Transverse colon (tissue), 4 donors: ENCODE data around the gene ZNF217. TPM values are rescaled to one million over a fixed set of nuclear protein-coding genes. Genes with fewer than 3 reads are reported as not detected.
"Not testable (repeated sequence)": the region's sequence is repeated elsewhere in the genome, so short reads cannot be mapped to it uniquely, and the experiment has no call there.

Source experiments
- DNase-seq: peaks from one replicate; pipeline ENCODE4 v3.0.0-alpha.2; 2019
- H3K27ac ChIP-seq, 4 donors: fragments of 200-600 bp; sonication (generic); 2 replicates each; pipeline ENCODE4 v1.5.1; 2016 to 2018; ENCODE audit warnings: inconsistent platforms in 4 of 4
- H3K27me3 ChIP-seq: fragments of 200-600 bp; sonication (generic); 2 replicates; pipeline ENCODE4 v1.5.1; 2017; ENCODE audit warnings: inconsistent platforms
- H3K36me3 ChIP-seq, 4 donors: fragments of 200-600 bp; sonication (generic); 2 replicates each; pipeline ENCODE4 v1.5.1; 2017 to 2019; ENCODE audit warnings: inconsistent platforms in 4 of 4
- H3K4me1 ChIP-seq, 4 donors: fragments of 200-600 bp; sonication (generic); 2 replicates each; pipeline ENCODE4 v1.5.1; 2017 to 2020; ENCODE audit warnings: inconsistent platforms in 4 of 4
- H3K4me3 ChIP-seq, 4 donors: fragments of 200-600 bp; sonication (generic); 1 replicate in 1 of 4; 2 replicates in 3 of 4; pipeline versions ENCODE4 v1.5.1 to v1.6.1; 2017 to 2019; ENCODE audit warnings: inconsistent platforms in 4 of 4
- H3K9me3 ChIP-seq, 2 donors: fragments of 200-600 bp; sonication (generic); 2 replicates each; pipeline ENCODE4 v1.5.1; 2017 to 2019; ENCODE audit warnings: inconsistent platforms in 2 of 2
- EP300 ChIP-seq: sonication (generic); formaldehyde crosslinking; IDR thresholded peaks from one replicate; pipeline ENCODE4 v1.6.1; 2017; ENCODE audit warnings: antibody characterized with exemption, low read depth
- POLR2A ChIP-seq: fragments of 450-650 bp; IDR thresholded peaks from one replicate; pipeline ENCODE4 v1.6.1; 2016; ENCODE audit warnings: antibody characterized with exemption, mild to moderate bottlenecking, moderate library complexity
- POLR2AphosphoS5 ChIP-seq, 3 donors: sonication (generic); formaldehyde crosslinking; IDR thresholded peaks; one replicate each; pipeline ENCODE4 v1.6.1; 2016; ENCODE audit warnings: antibody characterized with exemption in 3 of 3
- WGBS, 2 donors: methylation state at CpG; one replicate each; pipeline ENCODE4 v1.1.5; 2018; ENCODE audit warnings: low coverage in 1 of 2; 5-methylcytosine and 5-hydroxymethylcytosine counted together
- in situ Hi-C, 4 donors: fragments of 200-750 bp; cut with MboI; loops; one replicate each; pipeline versions ENCODE4 v1.15.0 to v1.15.1; 2017; ENCODE audit warnings: low sequenced_read_pairs in 3 of 4, low pct_ligation_motif_present in 1 of 4, low pct_unique_long_range_greater_than_20kb in 1 of 4
- intact Hi-C: fragments of 100-400 bp; cut with DNase I; formaldehyde crosslinking; loops from one replicate; pipeline ENCODE4 v1.15.1; 2023; ENCODE audit warnings: low total_unique reads
- total RNA-seq, 4 donors: library from RNA; depleted of rRNA; stranded (reverse); fragments of >200 nt; gene quantifications; one replicate each; pipeline ENCODE4 v1.1.0, GENCODE V29; 2016
- TF ChIP-seq, protein P1 (sequence below), 5 experiments: fragments of 200-600 bp in 3 of 5; fragments of 450-650 bp in 2 of 5; sonication (generic) in 3 of 5; IDR thresholded peaks; 1 replicate in 2 of 5; 2 replicates in 3 of 5; pipeline ENCODE4 v1.5.1; 2016 to 2017; ENCODE audit warnings: antibody characterized with exemption in 5 of 5, inconsistent platforms in 3 of 5, mild to moderate bottlenecking in 2 of 5, moderate library complexity in 1 of 5

ZNF217 gene
- total RNA-seq, 4 donors from 2014 or later = 28.9 to 82.6 (median 46.0) TPM

DNA sequence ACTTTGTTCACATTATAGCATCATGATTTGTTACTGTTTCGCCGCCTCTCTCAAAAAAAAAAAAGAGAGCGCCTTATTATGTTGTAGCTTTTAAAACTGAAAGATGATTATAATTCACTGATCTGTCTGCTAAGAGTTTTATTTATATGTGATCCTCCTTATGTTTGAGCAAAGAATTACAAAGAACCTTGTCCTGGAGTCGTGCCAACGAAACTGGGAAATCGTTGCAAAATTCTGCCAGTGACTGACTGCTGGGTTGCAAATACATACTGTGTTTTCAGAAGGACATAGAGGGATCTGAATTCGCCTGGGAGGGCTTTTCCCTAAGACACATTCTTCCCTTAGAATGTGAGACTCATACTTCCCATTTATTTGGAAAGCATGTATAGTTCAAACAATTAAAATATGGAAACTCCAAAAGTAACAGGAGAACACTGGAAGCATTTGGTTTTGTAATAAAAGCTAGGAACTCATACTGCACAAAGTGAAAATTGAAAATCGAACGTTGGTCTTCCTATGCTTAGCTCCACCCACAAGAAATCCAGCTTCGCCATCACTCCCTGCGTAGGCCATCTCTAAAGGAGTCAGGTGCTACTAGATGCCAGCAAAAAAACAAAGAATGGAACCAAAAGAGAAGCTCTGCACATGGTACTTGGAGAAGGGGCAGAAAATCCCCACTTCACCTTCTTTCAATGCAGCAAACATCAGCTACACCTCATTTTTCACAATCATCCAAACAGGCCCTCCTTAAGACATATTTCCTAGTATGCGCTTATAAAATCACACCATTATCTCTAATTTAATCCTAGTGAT is 2.8 kb upstream of the ZNF217 start:
- peak; percentile 49 for DNase-seq
- Histone ChIP-seq H3K4me3 (peak overlapping the region; percentile 4 to 99 (median 80)), H3K27ac (peak overlapping the region; percentile 99 to 100 (median 100)), H3K4me1 (peaks cover 0 to 31% (median 1%) of the 10 kb centered on the region in 4 donors)
- intact Hi-C loops, H3K9me3 ChIP-seq, H3K27me3 ChIP-seq, H3K36me3 ChIP-seq: not testable (repeated sequence)
- in situ Hi-C loops = loop anchor here in 1 of 4 donors (25.0 kb wide), 2 partner anchors 241 to 316 kb away; no protein-coding TSS in a partner anchor
- WGBS, 2 donors = 27 to 28% methylated on average over 11 to 12 of the region's 12 CpGs
- TF ChIP-seq POLR2A = peak; percentile 29
- TF ChIP-seq POLR2AphosphoS5 (IDR thresholded peaks at IDR 0.05) = peak in 2 of 3 donors; percentile 14 to 36

DNA sequence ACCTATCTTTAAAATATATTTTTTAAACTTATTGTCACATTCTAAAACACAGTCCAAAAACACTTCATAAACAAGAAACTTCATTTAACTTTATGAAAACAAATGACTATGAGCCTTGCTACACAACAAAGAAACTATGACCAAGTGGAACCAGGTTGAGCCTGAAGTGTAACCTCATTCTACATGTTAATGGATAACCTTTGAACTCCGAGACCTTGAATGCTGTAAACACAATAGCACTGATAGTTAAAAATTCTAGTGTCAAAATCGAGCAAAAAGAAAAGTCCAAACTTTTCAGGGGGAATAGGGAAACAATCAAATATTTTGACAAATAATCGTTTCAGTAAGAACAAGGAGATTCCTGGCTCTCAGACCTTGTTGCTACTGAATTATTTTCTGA is 2.1 kb upstream of the ZNF217 start:
- in situ Hi-C loops = loop anchor here in 1 of 4 donors (25.0 kb wide), 2 partner anchors 242 to 317 kb away; no protein-coding TSS in a partner anchor
- H3K27me3 ChIP-seq, H3K9me3 ChIP-seq, DNase-seq, intact Hi-C loops, H3K36me3 ChIP-seq: not testable (repeated sequence)
- Histone ChIP-seq H3K27ac (peak overlapping the region; percentile 99 to 100 (median 100)), H3K4me1 (peaks cover 0 to 32% (median 1%) of the 10 kb centered on the region in 4 donors), H3K4me3 (peak overlapping the region in 3 of 4 donors; percentile 68 to 99 (median 92))
- peak; percentile 45 for TF ChIP-seq POLR2A
- TF ChIP-seq POLR2AphosphoS5 (IDR thresholded peaks at IDR 0.05) = peak in 2 of 3 donors; percentile 79 to 80
- WGBS, 2 donors = 20 to 25% methylated on average over 3 of the region's 3 CpGs

DNA sequence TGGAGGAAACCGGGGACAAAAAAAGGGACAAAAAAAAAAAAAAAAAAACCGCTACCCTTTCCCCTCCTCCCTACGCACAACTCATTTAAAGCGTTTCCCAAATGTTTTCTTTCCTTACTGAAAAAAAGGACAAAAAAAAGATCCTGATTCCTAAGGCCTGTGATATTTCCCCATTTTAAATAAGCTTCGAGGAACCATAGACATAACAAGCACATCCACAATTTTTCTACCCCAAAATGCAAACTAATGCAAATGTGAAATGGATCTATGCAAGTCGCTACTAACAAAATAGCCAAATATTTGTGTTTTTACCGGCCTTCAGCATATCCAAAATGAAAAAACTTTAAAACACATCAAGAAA is 1.4 kb upstream of the ZNF217 start:
- H3K4me3 ChIP-seq = peak overlapping the region; percentile 68 to 99 (median 89)
- no peaks in the 10 kb centered on the region for H3K36me3 ChIP-seq
- no peaks in the 10 kb centered on the region for H3K27me3 ChIP-seq
- TF ChIP-seq POLR2A (no peak), EP300 (no peak), POLR2AphosphoS5 (IDR thresholded peaks at IDR 0.05) (no peak)
- TF ChIP-seq, protein P1, sequence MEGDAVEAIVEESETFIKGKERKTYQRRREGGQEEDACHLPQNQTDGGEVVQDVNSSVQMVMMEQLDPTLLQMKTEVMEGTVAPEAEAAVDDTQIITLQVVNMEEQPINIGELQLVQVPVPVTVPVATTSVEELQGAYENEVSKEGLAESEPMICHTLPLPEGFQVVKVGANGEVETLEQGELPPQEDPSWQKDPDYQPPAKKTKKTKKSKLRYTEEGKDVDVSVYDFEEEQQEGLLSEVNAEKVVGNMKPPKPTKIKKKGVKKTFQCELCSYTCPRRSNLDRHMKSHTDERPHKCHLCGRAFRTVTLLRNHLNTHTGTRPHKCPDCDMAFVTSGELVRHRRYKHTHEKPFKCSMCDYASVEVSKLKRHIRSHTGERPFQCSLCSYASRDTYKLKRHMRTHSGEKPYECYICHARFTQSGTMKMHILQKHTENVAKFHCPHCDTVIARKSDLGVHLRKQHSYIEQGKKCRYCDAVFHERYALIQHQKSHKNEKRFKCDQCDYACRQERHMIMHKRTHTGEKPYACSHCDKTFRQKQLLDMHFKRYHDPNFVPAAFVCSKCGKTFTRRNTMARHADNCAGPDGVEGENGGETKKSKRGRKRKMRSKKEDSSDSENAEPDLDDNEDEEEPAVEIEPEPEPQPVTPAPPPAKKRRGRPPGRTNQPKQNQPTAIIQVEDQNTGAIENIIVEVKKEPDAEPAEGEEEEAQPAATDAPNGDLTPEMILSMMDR (IDR thresholded peaks at IDR 0.05) = no peak
- in situ Hi-C loops = loop anchor here in 1 of 4 donors (25.0 kb wide), 2 partner anchors 242 to 317 kb away; no protein-coding TSS in a partner anchor
- intact Hi-C loops = no loop called here
- H3K4me1 ChIP-seq = peaks cover 0 to 38% (median 3%) of the 10 kb centered on the region in 4 donors
- H3K27ac ChIP-seq = peak overlapping the region; percentile 99 to 100 (median 100)
- WGBS, 2 donors = 9 to 11% methylated on average over 6 to 7 of the region's 7 CpGs
- no peaks in the 10 kb centered on the region for H3K9me3 ChIP-seq
- DNase-seq = no peak

DNA sequence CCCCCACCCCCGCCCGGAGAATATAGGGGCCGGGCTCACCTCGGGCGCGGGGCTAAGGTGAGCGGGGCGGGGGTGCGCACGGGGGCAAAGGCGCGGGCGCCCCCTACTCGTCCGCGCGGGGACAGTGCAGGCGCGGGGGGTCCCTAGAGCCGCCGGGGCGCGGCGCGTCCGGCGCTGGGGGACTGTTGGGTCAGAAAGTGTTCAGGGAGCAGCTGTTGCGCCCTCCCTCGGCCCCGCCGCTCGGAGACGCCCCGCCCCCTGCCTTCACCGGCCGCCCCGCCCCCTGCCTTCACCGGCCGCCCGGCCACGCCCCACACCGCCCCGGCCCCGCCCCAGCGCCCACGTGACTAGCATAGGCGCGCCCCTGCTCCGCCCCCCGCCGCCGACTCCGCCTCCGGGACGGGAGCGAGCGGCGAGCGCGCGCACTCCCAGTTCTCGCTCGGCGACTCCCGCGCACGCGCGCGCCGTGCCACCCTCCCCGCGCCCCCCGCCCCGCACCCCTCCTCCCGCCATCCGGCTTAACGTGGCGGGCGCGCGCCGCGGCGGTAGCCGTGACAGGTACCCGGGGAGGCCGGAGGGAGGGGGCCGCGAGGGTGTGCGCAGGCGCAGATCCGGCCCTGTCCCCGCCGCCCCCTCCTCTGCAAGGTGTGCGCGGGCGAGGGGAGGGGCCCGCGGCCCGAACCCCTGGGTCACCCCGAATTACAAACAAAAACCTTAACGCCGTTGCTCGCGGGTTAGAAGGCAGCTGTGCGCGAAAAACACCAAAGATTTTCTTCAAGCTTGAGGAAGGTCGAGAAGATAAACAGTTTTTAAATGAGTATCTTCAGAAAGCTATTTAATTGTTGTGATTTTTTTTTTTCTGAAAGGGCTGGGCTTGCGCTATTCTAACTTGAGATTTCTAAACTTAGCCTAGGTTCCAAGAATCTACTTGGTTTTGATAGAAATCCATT is 704 bp upstream of the ZNF217 start:
- Histone ChIP-seq H3K36me3 (no peaks in the 10 kb centered on the region), H3K27ac (peak overlapping the region; percentile 99 to 100 (median 100)), H3K9me3 (no peaks in the 10 kb centered on the region), H3K27me3 (no peaks in the 10 kb centered on the region), H3K4me1 (peaks cover 0 to 43% (median 9%) of the 10 kb centered on the region in 4 donors), H3K4me3 (peak overlapping the region; percentile 68 to 99 (median 94))
- intact Hi-C loops (no loop called here), in situ Hi-C loops (loop anchor here in 1 of 4 donors (25.0 kb wide), 2 partner anchors 243 to 318 kb away; no protein-coding TSS in a partner anchor)
- peak; percentile 79 to 90 (median 84) for TF ChIP-seq POLR2AphosphoS5 (IDR thresholded peaks at IDR 0.05)
- TF ChIP-seq, protein P1 (IDR thresholded peaks at IDR 0.05) = no peak
- TF ChIP-seq EP300 = no peak
- peak; percentile 72 for TF ChIP-seq POLR2A
- WGBS, 2 donors = 0 to 2% methylated on average over 12 to 27 of the region's 110 CpGs
- DNase-seq = peak; percentile 99
